H9 (cell line): ENCODE data around the gene POC1B. TPM values are rescaled to one million over a fixed set of nuclear protein-coding genes. Genes with fewer than 3 reads are reported as not detected.
"Not testable (repeated sequence)": the region's sequence is repeated elsewhere in the genome, so short reads cannot be mapped to it uniquely, and the experiment has no call there.

ENCODE experiments used
- DNase-seq: peaks from one replicate; pipeline ENCODE4 v3.0.0-alpha.2; 2017
- H2AFZ ChIP-seq: one replicate; pipeline ENCODE4 v1.6.1; 2013; ENCODE audit warnings: mild to moderate bottlenecking, low read length, control low read depth, moderate library complexity
- H2AK5ac ChIP-seq: 2 replicates; pipeline ENCODE4 v1.6.1; 2013; ENCODE audit warnings: low read length, control low read depth, mixed read lengths; ENCODE audit not compliant: insufficient read length
- H2BK120ac ChIP-seq: one replicate; pipeline ENCODE4 v1.6.1; 2013; ENCODE audit warnings: low read depth, mild to moderate bottlenecking, low read length, control low read depth, inconsistent platforms; ENCODE audit not compliant: poor library complexity, severe bottlenecking
- H2BK12ac ChIP-seq: 2 replicates; pipeline ENCODE4 v1.6.1; 2013; ENCODE audit warnings: low read length, control low read depth, mixed read lengths, low read depth; ENCODE audit not compliant: insufficient read length
- H2BK15ac ChIP-seq: 2 replicates; pipeline ENCODE4 v1.6.1; 2013; ENCODE audit warnings: low read depth, low read length, control low read depth
- H2BK20ac ChIP-seq: one replicate; pipeline ENCODE4 v1.6.1; 2013; ENCODE audit warnings: low read depth, mild to moderate bottlenecking, low read length, control low read depth, inconsistent platforms; ENCODE audit not compliant: poor library complexity, severe bottlenecking
- H2BK5ac ChIP-seq: 2 replicates; pipeline ENCODE4 v1.6.1; 2013; ENCODE audit warnings: low read length, control low read depth, mixed read lengths; ENCODE audit not compliant: insufficient read length
- H3K14ac ChIP-seq: 2 replicates; pipeline ENCODE4 v1.6.1; 2013; ENCODE audit warnings: low read length, control low read depth; ENCODE audit not compliant: insufficient read depth
- H3K18ac ChIP-seq: 2 replicates; pipeline ENCODE4 v1.6.1; 2013; ENCODE audit warnings: low read depth, mild to moderate bottlenecking, mixed read lengths, low read length, control low read depth; ENCODE audit not compliant: insufficient read length
- H3K23ac ChIP-seq: 2 replicates; pipeline ENCODE4 v1.6.1; 2013; ENCODE audit warnings: low read length, control low read depth, mixed read lengths, low read depth; ENCODE audit not compliant: insufficient read length
- H3K23me2 ChIP-seq: 2 replicates; pipeline ENCODE4 v1.6.1; 2013; ENCODE audit warnings: low read depth, mild to moderate bottlenecking, mixed read lengths, low read length, control low read depth; ENCODE audit not compliant: insufficient read length, poor library complexity, severe bottlenecking
- H3K27ac ChIP-seq: 2 replicates; pipeline ENCODE4 v1.5.1; 2013; ENCODE audit warnings: low read length, control low read depth, mixed read lengths, low read depth; ENCODE audit not compliant: insufficient read length
- H3K27me3 ChIP-seq: 2 replicates; pipeline ENCODE4 v1.6.1; 2013; ENCODE audit warnings: low read length, control low read depth, inconsistent platforms; ENCODE audit not compliant: insufficient read depth
- H3K4ac ChIP-seq: 2 replicates; pipeline ENCODE4 v1.6.1; 2013; ENCODE audit warnings: low read depth, mild to moderate bottlenecking, control low read depth, inconsistent platforms, low read length, moderate library complexity
- H3K4me1 ChIP-seq: 2 replicates; pipeline ENCODE4 v1.6.1; 2013; ENCODE audit warnings: low read length, control low read depth, inconsistent platforms; ENCODE audit not compliant: insufficient read depth
- H3K4me2 ChIP-seq: 2 replicates; pipeline ENCODE4 v1.6.1; 2013; ENCODE audit warnings: low read length, control low read depth, mixed read lengths; ENCODE audit not compliant: insufficient read length, insufficient read depth
- H3K56ac ChIP-seq: 2 replicates; pipeline ENCODE4 v1.6.1; 2013; ENCODE audit warnings: low read depth, mild to moderate bottlenecking, mixed read lengths, low read length, control low read depth; ENCODE audit not compliant: insufficient read length
- H3K79me1 ChIP-seq: 2 replicates; pipeline ENCODE4 v1.6.1; 2013; ENCODE audit warnings: low read depth, mild to moderate bottlenecking, moderate library complexity, low read length, control low read depth, inconsistent platforms; ENCODE audit not compliant: insufficient read depth, poor library complexity, severe bottlenecking
- H3K79me2 ChIP-seq: 2 replicates; pipeline ENCODE4 v1.6.1; 2013; ENCODE audit warnings: low read length, control low read depth, inconsistent platforms; ENCODE audit not compliant: insufficient read depth
- H3K9ac ChIP-seq: 2 replicates; pipeline ENCODE4 v1.6.1; 2013; ENCODE audit warnings: low read length, control low read depth, mixed read lengths; ENCODE audit not compliant: insufficient read length; ENCODE audit errors: extremely low read depth
- H3K9me3 ChIP-seq: one replicate; pipeline ENCODE4 v1.6.1; 2013; ENCODE audit warnings: low read depth, low read length, inconsistent platforms; ENCODE audit not compliant: control insufficient read depth
- H3T11ph ChIP-seq: one replicate; pipeline ENCODE4 v1.6.1; 2013; ENCODE audit warnings: mild to moderate bottlenecking, low read length, control low read depth, inconsistent platforms
- H4K20me1 ChIP-seq: one replicate; pipeline ENCODE4 v1.6.1; 2013; ENCODE audit not compliant: control insufficient read depth, insufficient read length, insufficient read depth
- H4K5ac ChIP-seq: 2 replicates; pipeline ENCODE4 v1.6.1; 2013; ENCODE audit warnings: low read depth, mild to moderate bottlenecking, mixed read lengths, low read length, control low read depth; ENCODE audit not compliant: insufficient read length
- H4K8ac ChIP-seq: replicated peaks from 2 replicates; pipeline ENCODE4 v1.6.1; 2013; ENCODE audit warnings: low read length, control low read depth, mixed read lengths, low read depth; ENCODE audit not compliant: insufficient read length
- H4K91ac ChIP-seq: 2 replicates; pipeline ENCODE4 v1.6.1; 2013; ENCODE audit warnings: low read depth, mild to moderate bottlenecking, moderate library complexity, mixed read lengths, low read length, control low read depth; ENCODE audit not compliant: insufficient read length
- H3K27ac Mint-ChIP-seq, 3 experiments: 2 replicates in 2 of 3; 3 replicates in 1 of 3; pipeline ENCODE4 v1.8.0; 2020 to 2021; ENCODE audit warnings: mixed read lengths in 3 of 3, mild to moderate bottlenecking in 1 of 3, moderate library complexity in 1 of 3
- H3K27me3 Mint-ChIP-seq: 2 replicates; pipeline ENCODE4 v1.8.0; 2021; ENCODE audit warnings: low read depth, mild to moderate bottlenecking, moderate library complexity, mixed read lengths
- H3K36me3 Mint-ChIP-seq, 3 experiments: 2 replicates in 2 of 3; 3 replicates in 1 of 3; pipeline ENCODE4 v1.8.0; 2020 to 2021; ENCODE audit warnings: low read depth in 3 of 3, mixed read lengths in 3 of 3; ENCODE audit not compliant: insufficient read depth in 1 of 3
- H3K4me1 Mint-ChIP-seq, 2 experiments: 2 replicates each; pipeline ENCODE4 v1.8.0; 2020; ENCODE audit warnings: mixed read lengths in 2 of 2
- H3K4me3 Mint-ChIP-seq, 2 experiments: 2 replicates in 1 of 2; 3 replicates in 1 of 2; pipeline ENCODE4 v1.8.0; 2020 to 2021; ENCODE audit warnings: mild to moderate bottlenecking in 2 of 2, mixed read lengths in 2 of 2, moderate library complexity in 1 of 2
- H3K9me3 Mint-ChIP-seq, 2 experiments: 2 replicates in 1 of 2; 3 replicates in 1 of 2; pipeline ENCODE4 v1.8.0; 2020; ENCODE audit warnings: mild to moderate bottlenecking in 2 of 2, mixed read lengths in 2 of 2, moderate library complexity in 1 of 2
- CTCF ChIP-seq: fragments of 200-600 bp; sonication (generic); conservative IDR thresholded peaks from 3 replicates; pipeline ENCODE4 v1.8.0; 2021; ENCODE audit warnings: antibody characterized with exemption, mild to moderate bottlenecking
- whole genome bisulfite sequencing: extraction: QIAGEN DNeasy Blood & Tissue Kit; methylation state at CpG from one replicate; pipeline ENCODE4 v1.1.7; 2013; ENCODE audit warnings: missing lambda C conversion rate, low lambda C conversion rate, mixed read lengths; ENCODE audit not compliant: insufficient read length; ENCODE audit errors: extremely low coverage; 5-methylcytosine and 5-hydroxymethylcytosine counted together
- total RNA-seq: library from RNA; stranded (reverse); gene quantifications from 2 replicates; pipeline ENCODE4 v1.2.1, GENCODE V29; 2021

POC1B gene
- total RNA-seq, 1 experiment from 2014 or later, result 12.5 TPM

DNA sequence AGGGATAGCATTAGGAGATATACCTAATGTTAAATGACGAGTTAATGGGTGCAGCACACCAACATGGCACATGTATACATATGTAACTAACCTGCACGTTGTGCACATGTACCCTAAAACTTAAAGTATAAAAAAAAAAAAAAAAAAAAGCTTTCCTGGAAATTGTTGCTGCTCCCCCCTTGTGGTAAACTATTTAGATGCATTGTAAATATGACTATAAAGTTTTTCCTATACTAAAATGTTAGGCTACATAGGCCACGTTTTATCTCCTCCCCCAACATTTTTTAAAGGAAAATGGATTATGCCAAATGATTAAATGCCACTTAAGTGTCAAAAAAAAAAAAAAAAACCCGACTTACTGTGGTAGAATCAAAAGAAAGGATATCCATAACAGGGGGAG lies 66.6 kb downstream of the POC1B start:
- not testable (repeated sequence) for H3K79me1 ChIP-seq, H4K91ac ChIP-seq, H3K79me2 ChIP-seq, H3T11ph ChIP-seq, H2BK20ac ChIP-seq, H2BK120ac ChIP-seq, H2BK12ac ChIP-seq, H4K8ac ChIP-seq, H3K23me2 ChIP-seq, H2BK15ac ChIP-seq, H3K23ac ChIP-seq, H3K4me1 ChIP-seq, H3K9me3 Mint-ChIP-seq, H3K9me3 ChIP-seq, H3K9ac ChIP-seq, H3K27me3 ChIP-seq, H3K27ac ChIP-seq, H4K20me1 ChIP-seq, H4K5ac ChIP-seq, H2BK5ac ChIP-seq, H3K36me3 Mint-ChIP-seq, H3K27ac Mint-ChIP-seq, H3K14ac ChIP-seq, H3K4ac ChIP-seq, H3K18ac ChIP-seq, DNase-seq, H2AFZ ChIP-seq, H3K27me3 Mint-ChIP-seq, H2AK5ac ChIP-seq, H3K4me2 ChIP-seq, H3K56ac ChIP-seq
- Mint-ChIP-seq H3K4me3 (peak overlapping the region in 1 of 2 experiments; percentile 30; a peak in 1 of 5 replicates), H3K4me1 (peaks cover 11 to 13% of the 10 kb centered on the region in 2 experiments)
- TF ChIP-seq CTCF, result peak; percentile 42; the same call in 2 of the 3 replicates
- WGBS, result no CpG with 5 or more reads among the region's 4 CpGs
